ENCODE results near the gene HMBS.

GRCh38 chr11:119051440-119052162 lies 33.1 kb upstream of the HMBS start:
- TF ChIP-seq CTCF (IDR thresholded peaks at IDR 0.05) (no peak), POLR2A (IDR thresholded peaks at IDR 0.05) (no peak)
